ENCODE data around the gene CDH20. TPM values are rescaled to one million over a fixed set of nuclear protein-coding genes. Genes with fewer than 3 reads are reported as not detected.

The CDH20 gene
- total RNA-seq, 1 donor, result not detected

DNA sequence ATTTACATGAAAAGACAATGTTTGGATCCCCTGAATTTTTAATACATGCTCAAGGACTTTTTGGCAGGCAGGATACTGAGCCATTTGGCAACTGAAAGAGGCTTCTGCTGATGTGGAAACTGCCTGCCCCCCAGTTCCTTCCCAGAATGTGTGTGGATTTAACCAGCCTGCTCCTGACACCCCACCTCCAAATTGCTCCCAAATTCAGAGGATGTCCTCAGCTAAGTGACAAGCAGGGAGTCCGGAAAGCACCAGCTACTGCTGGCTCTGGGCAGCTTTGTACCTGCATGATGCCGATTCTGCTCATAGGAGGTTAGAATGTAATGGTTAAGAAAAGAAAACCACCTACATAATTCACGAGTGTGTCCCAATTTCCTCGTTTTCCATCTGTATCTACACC, 197.5 kb downstream of the CDH20 start:
- no peaks in the 10 kb centered on the region for H3K79me2 ChIP-seq (ENCODE audit: insufficient read depth, low read length)
- no peak overlapping the region for H3K4me2 ChIP-seq (ENCODE audit: insufficient read depth, low read length)
- no peaks in the 10 kb centered on the region for H3K9me3 ChIP-seq (ENCODE audit: low read depth, low read length)
- H3K36me3 ChIP-seq (ENCODE audit: insufficient read depth, low read length), result no peaks in the 10 kb centered on the region
- TF ChIP-seq, protein P1, sequence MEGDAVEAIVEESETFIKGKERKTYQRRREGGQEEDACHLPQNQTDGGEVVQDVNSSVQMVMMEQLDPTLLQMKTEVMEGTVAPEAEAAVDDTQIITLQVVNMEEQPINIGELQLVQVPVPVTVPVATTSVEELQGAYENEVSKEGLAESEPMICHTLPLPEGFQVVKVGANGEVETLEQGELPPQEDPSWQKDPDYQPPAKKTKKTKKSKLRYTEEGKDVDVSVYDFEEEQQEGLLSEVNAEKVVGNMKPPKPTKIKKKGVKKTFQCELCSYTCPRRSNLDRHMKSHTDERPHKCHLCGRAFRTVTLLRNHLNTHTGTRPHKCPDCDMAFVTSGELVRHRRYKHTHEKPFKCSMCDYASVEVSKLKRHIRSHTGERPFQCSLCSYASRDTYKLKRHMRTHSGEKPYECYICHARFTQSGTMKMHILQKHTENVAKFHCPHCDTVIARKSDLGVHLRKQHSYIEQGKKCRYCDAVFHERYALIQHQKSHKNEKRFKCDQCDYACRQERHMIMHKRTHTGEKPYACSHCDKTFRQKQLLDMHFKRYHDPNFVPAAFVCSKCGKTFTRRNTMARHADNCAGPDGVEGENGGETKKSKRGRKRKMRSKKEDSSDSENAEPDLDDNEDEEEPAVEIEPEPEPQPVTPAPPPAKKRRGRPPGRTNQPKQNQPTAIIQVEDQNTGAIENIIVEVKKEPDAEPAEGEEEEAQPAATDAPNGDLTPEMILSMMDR (IDR thresholded peaks at IDR 0.05; ENCODE audit: extremely low read depth, low read depth, low read length), result no peak
- peaks cover 14% of the 10 kb centered on the region for H3K27me3 ChIP-seq (ENCODE audit: insufficient read depth, low read length)
- H4K20me1 ChIP-seq (ENCODE audit: insufficient read depth, low read length), result no peaks in the 10 kb centered on the region
- no peaks in the 10 kb centered on the region for H3K4me1 ChIP-seq (ENCODE audit: insufficient read depth, low read length)
- H2AFZ ChIP-seq (ENCODE audit: low read length), result no peak overlapping the region
- DNase-seq (ENCODE audit: insufficient read length, low spot score, missing footprints), result no peak
- H3K27ac ChIP-seq (ENCODE audit: low read depth, low read length), result no peak overlapping the region
- H3K4me3 ChIP-seq (ENCODE audit: insufficient read depth, low read length), result no peak overlapping the region

DNA sequence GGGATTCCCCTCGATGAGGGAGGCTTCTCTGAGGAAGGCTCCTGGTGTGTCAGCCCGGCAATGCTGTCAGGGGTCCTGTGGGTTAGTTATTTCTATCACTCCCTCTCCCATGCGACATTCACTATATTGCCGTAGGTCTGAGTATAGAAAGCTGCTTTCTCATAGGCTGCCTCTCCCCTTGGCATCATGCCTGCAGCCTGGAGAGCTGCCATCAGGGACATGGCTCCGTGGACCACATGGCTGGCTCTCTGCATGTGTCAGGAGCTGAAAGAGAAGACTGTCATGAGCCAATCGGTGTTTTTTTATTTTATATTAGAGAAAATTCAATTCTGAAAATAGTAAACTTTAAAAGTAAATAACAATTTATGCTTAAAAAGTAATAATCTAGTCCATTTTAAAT, 198.0 kb downstream of the CDH20 start:
- TF ChIP-seq, protein P1 (IDR thresholded peaks at IDR 0.05; ENCODE audit: extremely low read depth, low read depth, low read length), result no peak
- Histone ChIP-seq H4K20me1 (ENCODE audit: insufficient read depth, low read length) (no peaks in the 10 kb centered on the region), H3K27me3 (ENCODE audit: insufficient read depth, low read length) (peaks cover 14% of the 10 kb centered on the region), H3K4me1 (ENCODE audit: insufficient read depth, low read length) (no peaks in the 10 kb centered on the region), H3K9me3 (ENCODE audit: low read depth, low read length) (no peaks in the 10 kb centered on the region), H3K36me3 (ENCODE audit: insufficient read depth, low read length) (no peaks in the 10 kb centered on the region), H3K4me3 (ENCODE audit: insufficient read depth, low read length) (no peak overlapping the region), H2AFZ (ENCODE audit: low read length) (no peak overlapping the region), H3K4me2 (ENCODE audit: insufficient read depth, low read length) (no peak overlapping the region), H3K79me2 (ENCODE audit: insufficient read depth, low read length) (no peaks in the 10 kb centered on the region), H3K27ac (ENCODE audit: low read depth, low read length) (no peak overlapping the region)
- no peak for DNase-seq (ENCODE audit: insufficient read length, low spot score, missing footprints)

DNA sequence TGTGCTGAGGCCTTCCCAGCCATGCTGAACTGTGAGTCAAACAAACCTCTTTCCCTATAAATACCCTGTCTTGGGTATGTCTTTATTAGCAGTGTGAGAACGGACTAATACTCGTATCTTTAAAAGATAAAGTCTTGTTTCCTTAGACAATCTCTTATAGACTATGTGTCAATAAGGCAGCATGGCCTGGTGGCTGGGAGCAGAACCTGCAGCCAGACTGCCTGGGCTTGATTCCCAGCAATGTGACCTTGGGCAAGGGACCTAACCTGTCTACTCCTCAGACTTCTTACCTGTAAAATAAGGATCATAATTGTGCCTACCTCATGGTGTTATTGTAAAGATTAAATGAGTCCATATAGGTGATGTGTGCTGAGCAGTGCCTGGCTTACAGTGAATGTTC, 198.7 kb downstream of the CDH20 start:
- no peak overlapping the region for H3K27ac ChIP-seq (ENCODE audit: low read depth, low read length)
- H3K79me2 ChIP-seq (ENCODE audit: insufficient read depth, low read length), result no peaks in the 10 kb centered on the region
- H2AFZ ChIP-seq (ENCODE audit: low read length), result no peak overlapping the region
- no peaks in the 10 kb centered on the region for H3K36me3 ChIP-seq (ENCODE audit: insufficient read depth, low read length)
- peaks cover 14% of the 10 kb centered on the region for H3K27me3 ChIP-seq (ENCODE audit: insufficient read depth, low read length)
- DNase-seq (ENCODE audit: insufficient read length, low spot score, missing footprints), result no peak
- TF ChIP-seq, protein P1 (IDR thresholded peaks at IDR 0.05; ENCODE audit: extremely low read depth, low read depth, low read length), result no peak
- H3K9me3 ChIP-seq (ENCODE audit: low read depth, low read length), result no peaks in the 10 kb centered on the region
- no peaks in the 10 kb centered on the region for H3K4me1 ChIP-seq (ENCODE audit: insufficient read depth, low read length)
- H3K4me2 ChIP-seq (ENCODE audit: insufficient read depth, low read length), result no peak overlapping the region
- H3K4me3 ChIP-seq (ENCODE audit: insufficient read depth, low read length), result no peak overlapping the region
- no peaks in the 10 kb centered on the region for H4K20me1 ChIP-seq (ENCODE audit: insufficient read depth, low read length)

DNA sequence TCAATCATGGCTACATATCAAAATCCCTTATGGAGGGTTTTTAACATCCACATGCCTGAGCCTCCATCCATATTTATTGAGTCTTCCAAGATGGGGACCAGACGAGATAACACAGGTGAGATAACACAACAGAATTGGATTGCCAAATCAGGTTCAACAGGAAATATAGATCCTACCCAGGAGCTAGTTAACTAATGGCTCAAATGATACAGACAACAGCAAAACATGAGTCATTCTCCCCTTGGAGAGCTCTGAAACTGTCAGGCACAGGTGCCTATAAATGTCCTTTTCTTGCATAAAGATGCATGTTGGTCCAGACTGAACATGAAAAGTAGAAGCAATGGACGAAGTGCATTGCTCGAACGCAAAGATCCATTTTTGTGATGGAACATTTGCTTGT, 202.2 kb downstream of the CDH20 start:
- H3K36me3 ChIP-seq (ENCODE audit: insufficient read depth, low read length), result no peaks in the 10 kb centered on the region
- DNase-seq (ENCODE audit: insufficient read length, low spot score, missing footprints), result no peak
- no peak overlapping the region for H3K27ac ChIP-seq (ENCODE audit: low read depth, low read length)
- peaks cover 15% of the 10 kb centered on the region for H3K27me3 ChIP-seq (ENCODE audit: insufficient read depth, low read length)
- H3K9me3 ChIP-seq (ENCODE audit: low read depth, low read length), result no peaks in the 10 kb centered on the region
- no peaks in the 10 kb centered on the region for H4K20me1 ChIP-seq (ENCODE audit: insufficient read depth, low read length)
- TF ChIP-seq, protein P1 (IDR thresholded peaks at IDR 0.05; ENCODE audit: extremely low read depth, low read depth, low read length), result no peak
- no peak overlapping the region for H3K4me2 ChIP-seq (ENCODE audit: insufficient read depth, low read length)
- no peak overlapping the region for H3K4me3 ChIP-seq (ENCODE audit: insufficient read depth, low read length)
- no peaks in the 10 kb centered on the region for H3K79me2 ChIP-seq (ENCODE audit: insufficient read depth, low read length)
- H3K4me1 ChIP-seq (ENCODE audit: insufficient read depth, low read length), result no peaks in the 10 kb centered on the region
- H2AFZ ChIP-seq (ENCODE audit: low read length), result no peak overlapping the region

Measured in osteoblast (primary cell).